ENCODE measurements around the gene SMR3A.

The SMR3A gene

DNA sequence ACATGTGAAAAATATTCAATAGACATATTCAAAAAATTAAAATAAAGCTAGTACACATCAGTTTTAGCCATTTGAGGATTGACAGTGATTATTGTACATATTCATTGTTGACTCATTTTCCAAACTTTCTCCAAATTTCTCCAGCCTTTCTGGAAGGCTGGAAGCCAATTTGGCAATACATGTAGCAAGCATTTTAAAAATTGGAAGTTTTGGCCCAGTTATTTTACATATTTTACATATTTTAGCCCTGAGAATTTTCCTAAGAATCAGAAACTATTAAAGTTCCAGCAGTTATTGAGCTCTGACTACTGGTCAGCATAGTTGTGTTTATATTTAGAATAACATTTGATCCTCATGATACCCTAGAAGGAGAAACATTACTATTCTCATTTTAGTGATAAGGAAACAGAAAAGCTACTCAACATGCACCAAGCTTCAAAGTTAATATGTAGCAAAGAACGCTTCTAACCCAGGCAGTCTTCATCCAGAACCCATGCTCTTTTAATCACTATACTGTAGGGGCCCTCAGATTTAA lies 22.6 kb upstream of the SMR3A start:
- H3K27ac ChIP-seq: no peak overlapping the region
- TF ChIP-seq, protein P1, sequence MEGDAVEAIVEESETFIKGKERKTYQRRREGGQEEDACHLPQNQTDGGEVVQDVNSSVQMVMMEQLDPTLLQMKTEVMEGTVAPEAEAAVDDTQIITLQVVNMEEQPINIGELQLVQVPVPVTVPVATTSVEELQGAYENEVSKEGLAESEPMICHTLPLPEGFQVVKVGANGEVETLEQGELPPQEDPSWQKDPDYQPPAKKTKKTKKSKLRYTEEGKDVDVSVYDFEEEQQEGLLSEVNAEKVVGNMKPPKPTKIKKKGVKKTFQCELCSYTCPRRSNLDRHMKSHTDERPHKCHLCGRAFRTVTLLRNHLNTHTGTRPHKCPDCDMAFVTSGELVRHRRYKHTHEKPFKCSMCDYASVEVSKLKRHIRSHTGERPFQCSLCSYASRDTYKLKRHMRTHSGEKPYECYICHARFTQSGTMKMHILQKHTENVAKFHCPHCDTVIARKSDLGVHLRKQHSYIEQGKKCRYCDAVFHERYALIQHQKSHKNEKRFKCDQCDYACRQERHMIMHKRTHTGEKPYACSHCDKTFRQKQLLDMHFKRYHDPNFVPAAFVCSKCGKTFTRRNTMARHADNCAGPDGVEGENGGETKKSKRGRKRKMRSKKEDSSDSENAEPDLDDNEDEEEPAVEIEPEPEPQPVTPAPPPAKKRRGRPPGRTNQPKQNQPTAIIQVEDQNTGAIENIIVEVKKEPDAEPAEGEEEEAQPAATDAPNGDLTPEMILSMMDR (conservative IDR thresholded peaks at IDR 0.05; ENCODE audit: low read depth): no peak
- CTCF ChIA-PET: interaction anchor here (0.6 kb wide), 1 partner anchor 20 kb away, joined by 5 read pairs; no protein-coding TSS in a partner anchor
- no peak for DNase-seq (ENCODE audit: low spot score)
- POLR2A ChIA-PET (ENCODE audit: low non-redundant PET): no interaction called here

DNA sequence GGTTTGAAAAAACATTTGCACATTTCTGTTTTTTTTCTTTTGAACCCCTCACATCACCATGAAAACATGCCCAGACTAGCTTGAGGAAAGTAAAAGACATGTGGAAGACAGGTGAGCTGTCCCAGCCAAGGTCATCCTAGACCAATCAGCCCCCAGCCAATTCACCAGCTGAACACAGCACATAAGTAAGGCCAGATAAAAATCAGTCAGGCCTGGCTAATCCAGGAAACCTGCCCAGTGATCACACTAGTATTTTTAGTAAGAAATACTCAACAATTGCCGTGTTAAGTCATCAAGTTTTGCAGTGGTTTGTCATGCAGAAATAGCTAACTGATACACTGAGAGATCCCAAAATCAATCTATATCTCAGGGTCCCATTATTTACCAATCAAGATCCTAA lies 4.4 kb upstream of the SMR3A start:
- CTCF ChIA-PET: no interaction called here
- TF ChIP-seq, protein P1 (conservative IDR thresholded peaks at IDR 0.05; ENCODE audit: low read depth): no peak
- POLR2A ChIA-PET (ENCODE audit: low non-redundant PET): no interaction called here

DNA sequence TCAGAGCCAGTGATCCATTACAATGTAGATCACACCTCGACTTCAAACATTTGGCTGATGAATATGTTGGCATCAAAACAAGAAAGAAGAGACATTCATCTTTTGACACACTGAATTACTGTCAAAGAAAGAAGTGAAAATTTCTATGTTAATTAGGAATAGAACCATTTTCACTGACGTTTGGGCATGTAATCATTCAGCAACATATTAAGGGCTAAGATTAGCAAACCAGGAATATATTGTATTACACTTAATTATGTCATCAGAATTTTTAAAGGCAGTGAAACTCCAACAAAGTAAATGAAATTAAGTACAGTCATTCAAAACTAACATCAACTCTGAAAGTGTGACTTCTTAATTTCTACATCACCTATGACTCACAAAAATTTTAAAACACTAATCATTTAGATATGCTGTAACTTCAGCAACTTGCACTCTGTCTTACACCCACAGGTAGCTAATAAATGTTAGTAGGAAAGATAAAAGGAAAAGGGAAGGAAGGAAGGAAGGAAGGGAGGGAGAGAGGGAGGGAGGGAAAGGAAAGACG lies 1.4 kb upstream of the SMR3A start:
- TF ChIP-seq, protein P1 (conservative IDR thresholded peaks at IDR 0.05; ENCODE audit: low read depth): no peak
- ChIA-PET CTCF (no interaction called here), POLR2A (ENCODE audit: low non-redundant PET) (no interaction called here)
- no peak overlapping the region for H3K27ac ChIP-seq
- DNase-seq (ENCODE audit: low spot score): no peak

More for the DNA sequence above, 4.4 kb upstream of the SMR3A start:
- DNase-seq (ENCODE audit: low spot score): no peak
- no peak overlapping the region for H3K27ac ChIP-seq

DNA sequence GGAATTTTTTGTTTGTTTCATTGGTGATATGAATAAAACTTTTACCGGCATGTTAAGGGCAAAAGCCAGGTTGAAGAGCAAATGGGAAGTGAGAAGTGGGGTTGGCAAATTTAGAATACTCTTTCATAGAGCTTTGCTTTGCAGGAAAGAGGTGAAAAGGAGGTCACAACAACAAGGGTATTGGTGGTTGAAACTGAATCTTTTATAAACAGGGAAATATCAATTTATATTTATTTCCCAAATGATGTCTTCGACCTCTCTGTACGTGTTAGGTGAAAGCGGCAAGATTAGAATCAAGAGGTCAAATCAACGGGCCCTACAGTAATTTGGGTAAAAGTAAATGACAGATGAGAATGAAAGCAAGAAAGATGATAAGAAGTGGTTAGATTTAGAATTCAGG lies 3.4 kb downstream of the SMR3A start:
- ChIA-PET CTCF (no interaction called here), POLR2A (ENCODE audit: low non-redundant PET) (no interaction called here)
- DNase-seq (ENCODE audit: low spot score): no peak

DNA sequence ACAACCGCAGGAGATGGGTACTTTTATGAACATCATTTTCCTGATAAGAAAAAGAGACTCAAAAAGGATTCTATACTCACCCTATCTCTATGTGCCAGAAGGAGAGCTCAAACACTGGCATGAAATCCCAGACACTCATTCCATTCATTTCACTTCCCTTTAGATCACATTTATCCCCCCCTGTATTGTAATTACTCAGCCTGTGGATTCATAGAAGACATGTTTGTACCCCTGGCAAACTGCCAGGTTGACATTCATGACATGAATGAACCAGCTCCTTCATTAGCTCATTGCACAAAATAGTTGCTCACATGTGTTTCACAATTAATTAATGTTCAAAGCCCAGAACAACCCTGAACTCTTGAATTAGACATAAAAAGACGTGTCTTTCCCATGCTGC lies 4.9 kb downstream of the SMR3A start:
- ChIA-PET POLR2A (ENCODE audit: low non-redundant PET) (no interaction called here), CTCF (interaction anchor here (0.7 kb wide), 1 partner anchor 95 kb away, joined by 6 read pairs; no protein-coding TSS in a partner anchor)
- TF ChIP-seq, protein P1 (conservative IDR thresholded peaks at IDR 0.05; ENCODE audit: low read depth): no peak
- H3K27ac ChIP-seq: no peak overlapping the region
- DNase-seq (ENCODE audit: low spot score): peak; percentile 53

More for the DNA sequence above, 3.4 kb downstream of the SMR3A start:
- TF ChIP-seq, protein P1 (conservative IDR thresholded peaks at IDR 0.05; ENCODE audit: low read depth): no peak
- H3K27ac ChIP-seq: no peak overlapping the region

DNA sequence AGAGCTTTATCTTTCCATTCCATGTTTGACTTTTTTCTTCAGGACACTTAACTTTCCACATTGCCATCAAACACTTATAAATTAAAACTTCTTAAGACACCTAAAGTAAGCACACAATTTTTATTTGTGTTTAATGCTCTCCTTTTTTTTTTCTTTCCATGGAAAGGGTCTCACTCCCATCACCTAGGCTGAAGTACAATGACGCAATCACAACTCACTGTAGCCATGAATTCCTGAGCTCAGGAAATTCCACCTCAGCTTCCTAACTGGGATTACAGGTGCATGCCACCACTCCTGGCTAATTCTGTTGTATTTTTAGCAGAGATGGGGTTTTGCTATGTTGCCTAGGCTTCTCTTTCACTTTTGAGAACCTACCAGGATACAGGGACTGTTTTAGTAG lies 7.3 kb downstream of the SMR3A start:
- DNase-seq (ENCODE audit: low spot score): no peak
- no peak overlapping the region for H3K27ac ChIP-seq
- ChIA-PET POLR2A (ENCODE audit: low non-redundant PET) (no interaction called here), CTCF (interaction anchor here (0.5 to 0.6 kb wide), 2 partner anchors 15 to 433 kb away, joined by 3 to 4 read pairs; no protein-coding TSS in a partner anchor)
- TF ChIP-seq, protein P1 (conservative IDR thresholded peaks at IDR 0.05; ENCODE audit: low read depth): no peak

All from RWPE1 (cell line).